Stimulated activated CD4-positive, alpha-beta T cell treated with anti-CD3 and anti-CD28 coated beads, TNF-alpha, amount 100 ng/mL, for 24 hours (primary cell): Measurements from ENCODE around the gene FAM193B.
"Not testable (repeated sequence)": the region's sequence is repeated elsewhere in the genome, so short reads cannot be mapped to it uniquely, and the experiment has no call there.

ENCODE experiments used
- DNase-seq, 3 experiments: peaks; one replicate each; pipeline ENCODE4 v3.0.0-alpha.2; 2020; ENCODE audit warnings: low read depth in 3 of 3

The FAM193B gene

GRCh38 chr5:177486256-177486655 lies 68.1 kb downstream of the FAM193B start:
- DNase-seq, result no peak

GRCh38 chr5:177485753-177486152 lies 68.6 kb downstream of the FAM193B start:
- not testable (repeated sequence) for DNase-seq

GRCh38 chr5:177484902-177485549 lies 69.3 kb downstream of the FAM193B start:
- DNase-seq, result no peak

GRCh38 chr5:177483994-177484901 lies 70.1 kb downstream of the FAM193B start:
- DNase-seq, result no peak

- DNase-seq, result no peak
Observed at GRCh38 chr5:177483042-177483441, 71.3 kb downstream of the FAM193B start.

- DNase-seq, result no peak
Observed at GRCh38 chr5:177482359-177482795, 72.0 kb downstream of the FAM193B start.

GRCh38 chr5:177479774-177480173 lies 74.6 kb downstream of the FAM193B start:
- no peak for DNase-seq

- DNase-seq, result no peak
Observed at GRCh38 chr5:177478711-177479646, 75.4 kb downstream of the FAM193B start.

- DNase-seq, result no peak
Observed at GRCh38 chr5:177477701-177478477, 76.5 kb downstream of the FAM193B start.

- DNase-seq, result no peak
Observed at GRCh38 chr5:177476531-177477233, 77.7 kb downstream of the FAM193B start.

- no peak for DNase-seq
Observed at GRCh38 chr5:177475563-177476427, 78.6 kb downstream of the FAM193B start.

GRCh38 chr5:177474846-177475562 lies 79.4 kb downstream of the FAM193B start:
- no peak for DNase-seq

- DNase-seq, result no peak
Observed at GRCh38 chr5:177474002-177474476, 80.3 kb downstream of the FAM193B start.

- DNase-seq, result no peak
Observed at GRCh38 chr5:177473443-177474001, 80.8 kb downstream of the FAM193B start, which contains the start of gene DBN1. TSS of gene DBN1 (minus strand) at chr5:177473634. CDS start at chr5:177473521, 113 bp downstream.

- DNase-seq, result peak in 1 of 3 experiments; percentile 65
Observed at GRCh38 chr5:177472460-177473442, 81.6 kb downstream of the FAM193B start.

GRCh38 chr5:177471610-177472356 lies 82.6 kb downstream of the FAM193B start:
- no peak for DNase-seq
